NB4 (cell line): Measurements from ENCODE around the gene GRID2.

Experiments
- DNase-seq: peaks from one replicate; pipeline ENCODE4 v3.0.0; 2010; ENCODE audit warnings: low read depth
- H3K4me3 ChIP-seq: one replicate; pipeline ENCODE4 v1.5.1; 2011; ENCODE audit warnings: mild to moderate bottlenecking, low read depth, low read length, moderate library complexity
- CTCF ChIP-seq: IDR thresholded peaks from one replicate; pipeline ENCODE4 v1.5.1; 2012; ENCODE audit warnings: low read depth, low read length
- MAX ChIP-seq: IDR thresholded peaks from 2 replicates; pipeline ENCODE4 v1.6.1; 2011; ENCODE audit warnings: low read depth, low read length
- MYC ChIP-seq: IDR thresholded peaks from 2 replicates; pipeline ENCODE4 v1.6.1; 2011; ENCODE audit warnings: low read depth, low read length
- POLR2A ChIP-seq: IDR thresholded peaks from 2 replicates; pipeline ENCODE4 v1.6.1; 2011; ENCODE audit warnings: mild to moderate bottlenecking; ENCODE audit not compliant: insufficient read length; ENCODE audit errors: extremely low read depth

The GRID2 gene

GRCh38 chr4:92580816-92581215 is 277.1 kb downstream of the GRID2 start:
- H3K4me3 ChIP-seq = no peak overlapping the region
- DNase-seq = no peak
- TF ChIP-seq MAX = no peak
- TF ChIP-seq MYC = no peak
- no peak for TF ChIP-seq CTCF
- TF ChIP-seq POLR2A = no peak

GRCh38 chr4:92599044-92599443 is 295.3 kb downstream of the GRID2 start:
- no peak for TF ChIP-seq POLR2A
- TF ChIP-seq CTCF = no peak
- TF ChIP-seq MYC = no peak
- TF ChIP-seq MAX = no peak
- DNase-seq = no peak
- H3K4me3 ChIP-seq = no peak overlapping the region

DNA sequence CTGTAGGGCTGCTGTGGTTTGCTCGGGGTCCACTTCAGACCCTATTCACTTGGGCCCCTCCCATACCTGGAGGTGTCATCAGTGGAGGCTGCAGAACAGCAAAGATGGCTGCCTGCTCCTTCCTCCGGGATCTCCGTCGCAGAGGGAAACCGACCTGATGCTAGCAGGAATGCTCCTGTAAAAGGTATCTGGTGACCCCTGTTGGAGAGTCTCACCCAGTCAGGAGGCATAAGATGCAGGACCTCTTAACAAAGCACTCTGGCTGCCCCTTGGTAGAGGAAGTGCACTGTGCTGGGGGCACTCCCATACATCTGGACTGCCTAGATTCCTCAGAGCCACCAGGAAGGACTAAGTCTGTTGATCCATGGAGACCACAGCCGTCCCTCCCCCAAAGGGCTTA is 296.9 kb downstream of the GRID2 start:
- DNase-seq = no peak
- TF ChIP-seq POLR2A (no peak), CTCF (no peak), MAX (no peak), MYC (no peak)
- no peak overlapping the region for H3K4me3 ChIP-seq

DNA sequence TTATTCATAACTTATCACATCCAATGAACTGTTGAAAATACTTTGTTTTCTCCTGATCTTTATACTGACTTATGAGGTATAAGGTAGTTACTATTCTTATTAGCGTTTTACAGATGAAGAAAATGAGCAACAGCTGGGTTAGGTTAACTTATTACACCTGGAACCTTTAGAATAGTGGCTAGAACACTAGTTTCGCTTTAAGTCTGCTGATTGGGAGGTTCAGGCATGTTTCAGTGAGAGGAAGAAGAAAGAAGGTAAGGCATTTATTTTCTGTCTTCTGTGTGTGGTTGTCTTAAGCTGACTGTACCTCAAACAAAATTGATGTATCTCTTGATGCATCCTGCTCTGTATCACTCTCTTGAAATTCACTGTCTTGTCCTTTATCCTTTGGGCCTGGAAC is 302.5 kb downstream of the GRID2 start:
- no peak overlapping the region for H3K4me3 ChIP-seq
- no peak for DNase-seq
- TF ChIP-seq MYC (no peak), CTCF (no peak), POLR2A (no peak), MAX (no peak)

- TF ChIP-seq CTCF (no peak), MYC (no peak), MAX (no peak), POLR2A (no peak)
- H3K4me3 ChIP-seq = no peak overlapping the region
- no peak for DNase-seq
These were observed 311.3 kb downstream of the GRID2 start for GRCh38 chr4:92615049-92615448.

DNA sequence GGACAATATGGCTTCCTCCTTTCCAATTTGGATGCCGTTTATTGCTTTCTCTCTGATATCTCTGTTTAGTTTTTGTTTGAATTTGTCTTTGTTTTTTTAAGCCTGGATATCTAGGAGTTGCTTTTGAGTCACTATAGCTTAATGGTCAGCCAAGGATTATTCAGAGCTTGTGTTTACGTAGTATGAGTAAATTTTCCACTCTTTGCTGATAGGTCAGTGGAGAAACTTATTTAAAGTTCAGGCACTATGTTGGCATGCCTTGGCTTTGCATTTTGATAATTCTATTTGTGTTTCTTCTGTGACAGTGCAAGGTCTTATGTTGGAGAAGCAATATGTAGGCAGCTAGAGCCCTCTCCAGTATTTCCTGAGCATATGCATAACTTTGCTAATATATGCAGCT is 315.2 kb downstream of the GRID2 start:
- TF ChIP-seq MYC (no peak), POLR2A (no peak), MAX (no peak), CTCF (no peak)
- DNase-seq = no peak
- no peak overlapping the region for H3K4me3 ChIP-seq
